SK-N-DZ (cell line): ENCODE data around the gene ESYT1.
"Not testable (repeated sequence)": the region's sequence is repeated elsewhere in the genome, so short reads cannot be mapped to it uniquely, and the experiment has no call there.

Source experiments
- DNase-seq: peaks from one replicate; pipeline ENCODE4 v3.0.0-alpha.2; 2015; ENCODE audit warnings: low spot score

Gene ESYT1

DNA sequence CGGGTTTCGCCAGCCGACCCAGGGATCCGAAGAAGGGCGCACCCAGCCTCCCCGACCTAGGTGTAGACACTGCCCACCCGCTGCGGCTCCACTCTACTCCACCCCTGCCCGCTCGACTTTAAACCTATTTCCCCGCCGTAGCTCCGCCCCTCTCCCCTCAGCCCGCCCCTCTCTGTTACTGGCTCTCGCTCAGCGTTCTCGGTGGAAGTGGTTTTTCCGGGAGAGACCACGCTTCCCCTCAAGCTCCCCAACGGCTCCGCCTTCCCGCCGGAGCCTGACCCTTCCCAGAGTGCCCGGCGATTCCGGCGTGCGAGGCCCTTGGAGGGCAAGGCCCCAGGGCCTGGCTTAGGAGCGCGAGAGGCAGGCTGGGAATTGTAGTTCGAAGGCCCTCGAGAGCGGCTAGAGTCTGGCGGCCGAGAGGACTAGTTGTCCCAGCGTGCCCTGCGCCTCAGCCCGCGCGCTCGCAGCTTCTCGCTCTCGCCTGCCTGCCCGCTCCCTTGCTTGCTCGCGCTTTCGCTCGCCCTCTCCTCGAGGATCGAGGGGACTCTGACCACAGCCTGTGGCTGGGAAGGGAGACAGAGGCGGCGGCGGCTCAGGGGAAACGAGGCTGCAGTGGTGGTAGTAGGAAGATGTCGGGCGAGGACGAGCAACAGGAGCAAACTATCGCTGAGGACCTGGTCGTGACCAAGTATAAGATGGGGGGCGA lies 23.8 kb upstream of the ESYT1 start, which contains the start of gene PA2G4:
Gene PA2G4 (plus strand): TSS at position 451 of the 706 bp plus-strand sequence. CDS start 179 bp downstream, at position 630.
- peak; percentile 99 for DNase-seq

GRCh38 chr12:56104815-56105608 lies 23.1 kb upstream of the ESYT1 start:
- no peak for DNase-seq

GRCh38 chr12:56105609-56105902 lies 22.5 kb upstream of the ESYT1 start:
- DNase-seq, result no peak

GRCh38 chr12:56107242-56107641 lies 20.8 kb upstream of the ESYT1 start:
- no peak for DNase-seq

DNA sequence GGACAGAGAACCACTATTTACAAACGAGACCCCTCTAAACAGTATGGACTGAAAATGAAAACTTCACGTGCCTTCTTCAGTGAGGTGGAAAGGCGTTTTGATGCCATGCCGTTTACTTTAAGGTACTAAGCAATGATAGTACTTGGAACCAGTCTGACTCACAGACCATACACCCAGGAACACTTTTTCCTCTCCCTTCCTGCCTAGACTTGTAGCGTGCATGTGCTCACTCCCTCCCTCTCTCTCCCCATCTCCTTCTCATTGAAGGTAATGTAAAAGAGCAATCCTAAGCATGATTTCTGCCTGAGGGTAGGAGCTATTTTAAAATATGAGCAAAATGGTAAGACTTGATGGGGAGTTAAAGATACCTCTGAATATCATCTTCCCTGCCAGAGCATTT lies 17.5 kb upstream of the ESYT1 start:
- no peak for DNase-seq

DNA sequence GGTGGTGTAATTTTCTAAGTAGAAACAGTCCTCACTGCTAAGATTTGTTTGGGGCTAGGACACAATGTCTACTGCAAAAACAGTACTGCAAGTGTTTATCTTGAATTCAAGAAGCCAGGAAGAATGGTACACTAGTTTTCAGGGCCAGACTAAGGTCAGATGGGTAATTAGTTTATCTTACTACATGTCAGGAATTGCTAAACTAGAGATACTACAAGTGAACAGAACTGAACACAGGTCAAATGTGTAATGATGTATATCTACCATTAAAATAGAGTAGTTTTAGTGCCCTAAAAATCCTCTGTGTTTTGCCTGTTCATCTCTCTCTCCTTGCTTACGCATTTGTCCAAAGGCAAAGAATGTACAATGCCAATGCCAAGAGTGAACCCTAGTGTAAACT lies 14.0 kb upstream of the ESYT1 start:
- DNase-seq, result no peak

DNA sequence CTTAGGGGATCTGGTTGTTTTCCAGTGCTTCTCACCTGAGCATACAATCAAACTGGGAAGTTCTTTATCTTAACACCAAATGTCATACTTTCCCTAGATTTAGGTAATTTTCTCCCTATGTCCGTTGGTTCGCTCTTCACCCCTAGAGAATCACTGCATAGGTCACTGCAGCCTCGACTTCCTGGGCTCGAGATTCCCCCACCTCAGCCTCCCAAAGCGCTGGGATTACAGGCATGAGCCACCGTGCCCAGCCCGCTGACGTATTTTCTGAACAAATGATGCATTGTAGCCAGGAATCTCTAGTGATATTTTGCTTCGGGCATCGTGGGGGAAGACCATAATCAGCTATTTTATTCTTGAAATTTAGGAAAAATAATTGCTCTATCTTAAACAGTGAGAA lies 12.7 kb upstream of the ESYT1 start:
- no peak for DNase-seq

GRCh38 chr12:56116267-56117081 lies 11.6 kb upstream of the ESYT1 start, which contains the start of gene RPL41:
Gene RPL41, plus strand, starts transcription at chr12:56116633.
- peak; percentile 96 for DNase-seq

- not testable (repeated sequence) for DNase-seq
Measured at GRCh38 chr12:56117082-56117706, 10.9 kb upstream of the ESYT1 start.

DNA sequence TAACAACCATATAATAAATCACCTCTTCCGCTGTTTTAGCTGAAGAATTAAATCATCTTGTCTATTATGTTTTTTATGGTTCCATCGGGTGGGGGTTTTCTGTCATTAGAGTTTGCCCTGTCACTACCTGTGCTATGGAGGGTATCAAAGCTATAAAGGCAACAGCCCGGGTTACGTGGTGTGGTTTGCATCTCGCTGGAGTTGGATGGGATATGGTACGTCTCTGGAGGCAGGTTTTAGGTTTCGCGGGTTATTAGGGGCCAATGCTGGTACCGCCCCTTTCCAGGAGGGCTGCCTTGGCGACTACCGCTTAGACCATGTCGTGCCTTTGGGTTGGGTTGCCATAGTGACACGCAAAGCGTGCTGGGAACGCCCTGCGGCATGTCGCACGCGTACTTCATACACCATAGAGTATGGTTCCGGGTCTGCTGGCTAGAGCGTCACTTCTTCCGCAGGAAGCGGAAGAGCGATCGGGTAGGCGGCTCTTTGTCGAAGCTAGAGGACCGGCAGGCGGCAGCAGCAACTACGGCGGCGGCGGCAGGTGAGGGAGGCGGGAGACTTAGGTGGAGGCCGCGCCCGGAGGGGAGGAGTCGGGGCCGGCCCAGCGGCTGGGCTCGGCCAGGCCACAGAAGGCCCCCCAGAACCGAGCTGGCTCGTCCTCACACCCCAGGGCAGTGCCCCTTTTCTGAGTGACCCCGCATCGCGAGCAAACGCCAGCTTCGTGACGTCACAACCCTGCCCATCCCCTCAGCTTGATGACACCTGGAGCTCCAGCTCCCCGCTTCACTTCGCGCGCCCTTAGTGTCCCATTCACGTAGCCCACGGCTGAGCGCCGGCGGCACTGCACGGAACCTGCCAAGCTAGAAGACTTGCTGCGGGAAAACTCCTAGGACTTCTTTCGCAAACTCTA lies 10.0 kb upstream of the ESYT1 start, which contains the start of gene ZC3H10:
Gene ZC3H10 (plus strand): TSS at position 489 of the 910 bp plus-strand sequence. CDS start 2,297 bp downstream, outside the sequence.
- DNase-seq, result peak; percentile 99

GRCh38 chr12:56118688-56119357 lies 9.2 kb upstream of the ESYT1 start:
- no peak for DNase-seq

DNA sequence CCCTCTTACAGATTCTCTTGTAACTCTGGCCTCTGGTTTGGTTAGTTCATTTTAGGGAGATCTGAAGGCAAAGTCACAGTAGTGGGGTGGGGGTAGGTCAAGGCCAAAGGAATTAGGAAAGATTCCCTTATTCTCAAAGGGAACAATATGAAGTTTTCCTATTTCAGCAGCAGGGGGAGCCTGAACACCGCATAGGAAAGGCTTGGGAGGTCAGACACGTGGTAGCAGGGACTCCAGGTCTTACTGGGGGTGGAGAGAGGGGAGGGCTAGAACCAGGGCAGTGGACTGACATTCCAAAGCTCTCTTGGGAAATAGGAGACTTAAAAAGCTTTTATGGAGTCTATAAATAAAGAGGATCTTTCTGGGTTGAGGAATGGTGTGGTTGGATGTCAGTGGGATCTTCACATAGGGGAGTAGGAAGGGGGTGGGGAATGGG lies 8.7 kb upstream of the ESYT1 start:
- peak; percentile 86 for DNase-seq

GRCh38 chr12:56120158-56120846 lies 7.8 kb upstream of the ESYT1 start:
- DNase-seq, result no peak

DNA sequence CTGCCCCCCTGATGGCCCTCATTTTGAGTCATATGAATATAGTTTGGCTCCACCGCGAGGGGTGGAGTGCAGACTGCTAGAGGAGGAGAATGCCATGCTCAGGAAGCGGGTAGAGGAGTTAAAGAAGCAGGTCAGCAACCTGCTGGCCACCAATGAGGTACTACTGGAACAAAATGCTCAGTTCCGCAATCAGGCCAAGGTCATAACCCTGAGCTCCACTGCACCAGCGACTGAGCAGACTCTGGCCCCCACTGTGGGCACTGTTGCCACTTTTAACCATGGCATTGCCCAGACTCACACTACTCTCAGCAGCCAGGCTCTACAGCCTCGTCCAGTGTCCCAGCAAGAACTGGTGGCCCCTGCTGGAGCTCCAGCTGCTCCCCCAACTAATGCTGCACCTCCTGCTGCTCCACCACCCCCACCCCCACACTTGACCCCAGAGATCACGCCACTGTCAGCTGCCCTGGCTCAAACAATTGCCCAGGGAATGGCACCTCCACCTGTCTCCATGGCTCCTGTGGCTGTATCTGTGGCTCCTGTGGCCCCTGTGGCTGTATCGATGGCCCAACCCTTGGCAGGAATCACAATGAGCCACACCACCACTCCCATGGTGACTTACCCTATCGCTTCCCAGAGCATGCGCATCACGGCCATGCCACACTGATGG lies 6.7 kb upstream of the ESYT1 start:
- no peak for DNase-seq

- DNase-seq, result no peak
Measured at GRCh38 chr12:56122637-56123036, 5.4 kb upstream of the ESYT1 start.

GRCh38 chr12:56124133-56124532 lies 3.9 kb upstream of the ESYT1 start:
- DNase-seq, result no peak

- no peak for DNase-seq
Measured at GRCh38 chr12:56126732-56127239, 1.3 kb upstream of the ESYT1 start.

DNA sequence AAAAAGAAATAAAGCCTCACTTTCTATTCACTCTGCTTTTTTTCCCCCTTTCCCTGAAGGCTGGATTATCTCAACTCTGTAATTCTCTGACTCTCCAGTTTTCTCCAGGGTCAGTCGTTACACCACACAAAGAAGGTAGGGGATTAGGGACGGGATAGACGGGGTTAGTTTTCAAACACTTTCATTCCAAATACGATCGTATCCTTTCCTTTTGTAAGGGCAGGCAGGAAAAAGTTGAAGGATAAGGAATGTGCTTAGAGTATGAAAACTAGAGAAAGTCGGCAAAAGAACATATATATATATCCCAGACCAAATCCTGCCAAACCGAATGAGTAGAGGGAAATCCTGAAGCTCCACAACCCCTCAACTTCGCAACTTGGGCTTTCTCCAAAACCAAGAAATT lies 581 bp upstream of the ESYT1 start:
- DNase-seq, result no peak
